Activated T-cell treated with anti-CD3 and anti-CD28 coated beads for 1 hour (primary cell): ENCODE results near the gene SLC25A40.
"Not testable (repeated sequence)": the region's sequence is repeated elsewhere in the genome, so short reads cannot be mapped to it uniquely, and the experiment has no call there.

ENCODE experiments used
- DNase-seq: peaks from one replicate; pipeline ENCODE4 v3.0.0-alpha.2; 2020; ENCODE audit warnings: low read depth

Gene SLC25A40

GRCh38 chr7:87870471-87870870 lies 5.7 kb downstream of the SLC25A40 start:
- no peak for DNase-seq

- DNase-seq, result not testable (repeated sequence)
These were observed 9.6 kb downstream of the SLC25A40 start for GRCh38 chr7:87866533-87866932.

GRCh38 chr7:87866089-87866488 lies 10.1 kb downstream of the SLC25A40 start:
- no peak for DNase-seq

- no peak for DNase-seq
These were observed 17.6 kb downstream of the SLC25A40 start for GRCh38 chr7:87858417-87859100.

- no peak for DNase-seq
These were observed 22.8 kb downstream of the SLC25A40 start for GRCh38 chr7:87853237-87853864.

DNA sequence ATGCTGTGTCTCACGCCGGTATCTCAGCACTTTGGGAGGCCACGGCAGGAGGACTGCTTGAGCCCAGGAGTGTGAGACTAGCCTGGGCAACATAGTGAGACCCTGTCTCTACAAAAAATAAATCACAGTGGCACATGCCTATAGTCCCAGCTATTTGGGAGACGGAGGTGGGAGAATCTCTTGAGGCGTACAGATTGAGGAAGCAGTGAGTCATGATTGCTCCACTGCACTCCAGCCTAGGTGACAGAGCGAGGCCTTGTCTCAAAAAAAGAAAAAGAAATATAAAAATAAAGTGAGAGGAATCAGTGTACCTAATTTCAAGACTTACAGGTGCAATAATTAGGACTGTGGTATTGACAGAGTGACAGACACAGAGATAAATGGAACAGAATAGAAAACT lies 23.9 kb downstream of the SLC25A40 start:
- no peak for DNase-seq

- no peak for DNase-seq
These were observed 25.1 kb downstream of the SLC25A40 start for GRCh38 chr7:87850836-87851593.

DNA sequence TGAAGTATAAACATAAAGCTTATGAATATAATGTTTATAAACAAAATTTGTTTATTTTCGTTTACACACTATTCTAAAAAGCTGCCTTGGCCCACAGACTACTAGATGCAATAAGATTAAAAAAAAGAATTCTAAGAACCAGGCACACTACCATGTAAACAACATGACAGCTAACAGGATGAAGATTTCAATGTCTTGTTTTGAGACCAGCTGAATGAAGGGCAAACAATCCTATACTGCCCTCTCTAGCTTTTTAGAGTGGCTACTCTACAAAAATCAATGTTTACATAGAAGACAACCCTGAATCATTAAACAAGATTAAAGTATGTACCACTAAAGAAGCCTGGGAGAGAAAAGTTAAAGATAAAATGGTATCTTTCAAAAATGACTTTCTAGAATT lies 38.6 kb downstream of the SLC25A40 start:
- no peak for DNase-seq

- no peak for DNase-seq
These were observed 43.0 kb downstream of the SLC25A40 start for GRCh38 chr7:87833130-87833529.

GRCh38 chr7:87831097-87831496 lies 45.1 kb downstream of the SLC25A40 start:
- no peak for DNase-seq

- DNase-seq, result not testable (repeated sequence)
These were observed 47.8 kb downstream of the SLC25A40 start for GRCh38 chr7:87828383-87828782.

- not testable (repeated sequence) for DNase-seq
These were observed 50.8 kb downstream of the SLC25A40 start for GRCh38 chr7:87825369-87825768.

GRCh38 chr7:87822056-87822455 lies 54.1 kb downstream of the SLC25A40 start:
- DNase-seq, result not testable (repeated sequence)

DNA sequence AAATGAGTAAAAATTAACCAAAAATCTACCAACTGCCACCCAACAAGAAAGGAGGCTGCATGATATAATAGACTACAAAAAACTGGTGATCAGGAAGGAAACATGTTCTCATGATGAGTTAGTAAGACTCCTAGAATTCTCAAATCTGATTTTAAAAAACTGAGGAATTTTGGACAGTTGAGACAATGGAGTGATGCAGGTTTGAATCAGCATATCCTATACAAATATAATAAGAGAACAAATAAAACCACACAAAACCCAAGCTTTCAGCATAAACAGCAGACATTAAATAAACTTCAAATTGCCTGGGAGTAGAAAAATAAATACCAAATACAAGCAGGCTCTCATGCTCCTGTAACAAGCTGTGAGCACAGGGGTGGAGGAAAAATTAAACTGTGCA lies 57.8 kb downstream of the SLC25A40 start:
- no peak for DNase-seq

- DNase-seq, result no peak
These were observed 59.8 kb downstream of the SLC25A40 start for GRCh38 chr7:87816389-87816788.

DNA sequence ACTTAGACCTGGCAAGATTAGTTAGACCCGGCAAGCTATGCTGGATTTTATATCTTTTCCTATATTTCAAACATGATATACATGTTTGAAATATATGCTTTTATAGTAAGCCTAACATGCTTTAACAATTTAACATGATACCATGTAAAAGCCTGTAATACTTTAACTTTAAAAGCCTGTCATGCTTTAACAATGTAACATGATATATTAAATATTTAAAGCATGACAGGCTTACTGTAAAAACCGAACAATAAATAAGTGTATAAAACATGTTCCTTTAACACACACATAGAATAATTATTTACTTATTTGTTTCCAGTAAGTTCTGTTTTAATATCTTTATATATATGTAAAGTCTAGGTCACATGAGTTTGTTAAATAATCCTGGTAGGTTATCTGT lies 65.4 kb downstream of the SLC25A40 start:
- no peak for DNase-seq

GRCh38 chr7:87810130-87810529 lies 66.0 kb downstream of the SLC25A40 start:
- DNase-seq, result no peak

DNA sequence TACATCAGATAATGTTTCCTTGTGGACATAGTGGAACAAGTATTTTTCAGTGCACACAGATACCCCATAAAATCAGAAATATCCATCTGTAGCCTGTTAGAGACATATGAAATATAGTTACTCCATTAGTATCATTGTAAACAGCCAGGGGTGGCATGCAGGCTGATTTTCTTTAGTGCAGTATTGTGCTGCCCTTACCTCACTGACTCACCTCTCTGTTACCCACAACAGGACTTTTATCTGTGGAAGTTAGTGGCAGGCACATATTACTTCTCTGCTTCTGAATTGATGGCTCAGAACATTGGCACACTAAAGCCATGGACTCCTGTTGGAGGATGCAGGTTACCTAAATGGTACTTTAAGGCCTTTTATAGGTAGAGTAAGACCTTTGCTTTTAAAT lies 70.0 kb downstream of the SLC25A40 start:
- no peak for DNase-seq

DNA sequence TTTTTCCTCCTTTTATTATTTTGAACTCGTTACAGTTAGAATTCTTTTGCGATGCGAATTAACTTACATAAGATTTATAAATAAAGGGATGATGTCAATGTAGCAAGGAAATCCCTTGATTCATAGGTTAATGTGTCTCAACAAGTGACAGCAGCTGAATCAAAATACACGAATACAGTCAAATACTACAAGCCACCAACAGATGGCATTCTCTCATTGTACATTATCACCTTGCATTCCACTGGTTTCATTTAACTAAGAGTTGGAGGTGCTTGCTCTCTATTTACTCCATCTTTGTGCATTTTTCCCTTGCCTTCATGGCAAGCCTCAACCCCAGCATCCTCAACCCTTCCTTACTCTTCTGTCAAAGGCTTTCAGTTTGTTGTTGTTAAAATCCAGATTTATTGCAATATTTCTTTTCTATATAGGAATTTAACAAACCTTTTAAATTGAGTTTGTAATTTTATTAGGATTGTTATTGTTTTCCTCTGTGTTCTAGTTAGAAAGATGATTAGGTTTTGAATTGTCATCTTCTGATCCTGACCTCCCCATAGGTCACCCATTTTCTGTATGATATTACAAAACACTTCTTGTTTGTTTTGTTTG lies 78.3 kb downstream of the SLC25A40 start:
- DNase-seq, result no peak

DNA sequence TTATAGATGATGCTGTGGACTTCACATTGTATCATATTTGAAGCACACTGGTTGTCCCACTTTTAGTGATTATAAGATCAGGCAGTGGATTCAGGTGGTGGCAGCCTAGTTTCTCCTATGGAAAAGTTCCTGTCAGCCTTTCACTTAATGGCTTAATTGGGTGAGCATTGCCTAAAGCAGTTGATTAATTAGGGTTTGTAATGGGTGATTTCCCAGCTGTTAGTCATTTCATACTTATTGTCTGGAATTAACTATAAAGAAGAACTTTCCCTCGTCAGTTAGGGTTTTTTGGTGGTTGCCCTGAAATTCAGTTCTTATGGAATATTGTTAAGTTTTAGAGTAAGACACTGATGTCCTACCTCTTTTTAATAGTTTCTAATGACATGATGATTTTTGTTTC lies 78.8 kb downstream of the SLC25A40 start:
- DNase-seq, result no peak

GRCh38 chr7:87785368-87785995 lies 90.7 kb downstream of the SLC25A40 start:
- no peak for DNase-seq

GRCh38 chr7:87784424-87784823 lies 91.7 kb downstream of the SLC25A40 start:
- DNase-seq, result no peak
